Omental fat pad (tissue), 4 donors: Measurements from ENCODE around the gene STAT1. TPM values are rescaled to one million over a fixed set of nuclear protein-coding genes. Genes with fewer than 3 reads are reported as not detected.

ENCODE experiments used
- ATAC-seq: fragments of 150-250 bp; one replicate; pipeline ENCODE4 v1.9.1; 2016; ENCODE audit warnings: mild to moderate bottlenecking, moderate library complexity; ENCODE audit not compliant: low FRiP score
- DNase-seq: peaks from one replicate; pipeline ENCODE4 v3.0.0-alpha.2; 2019; ENCODE audit warnings: low spot score
- CTCF ChIP-seq, 3 donors: fragments of 450-650 bp; IDR thresholded peaks; one replicate each; pipeline ENCODE4 v1.5.1; 2016 to 2017; ENCODE audit warnings: antibody characterized with exemption in 3 of 3, mild to moderate bottlenecking in 3 of 3, moderate library complexity in 2 of 3
- total RNA-seq, 4 donors: library from RNA; depleted of rRNA; stranded (reverse); fragments of >200 nt; gene quantifications; one replicate each; pipeline ENCODE4 v1.1.0, GENCODE V29; 2016

The STAT1 gene
- total RNA-seq, 4 donors from 2014 or later, result 63.5 to 161 (median 95.1) TPM

GRCh38 chr2:190972846-190973245, 41.1 kb downstream of the STAT1 start:
- no peak for TF ChIP-seq CTCF (IDR thresholded peaks at IDR 0.05)
- ATAC-seq (no peak), DNase-seq (no peak)

- ATAC-seq (no peak), DNase-seq (no peak)
- no peak for TF ChIP-seq CTCF (IDR thresholded peaks at IDR 0.05)
Observed at GRCh38 chr2:190972213-190972612, 41.8 kb downstream of the STAT1 start.

- TF ChIP-seq CTCF (IDR thresholded peaks at IDR 0.05), result no peak
- DNase-seq (no peak), ATAC-seq (no peak)
Observed at GRCh38 chr2:190970873-190971506, 43.0 kb downstream of the STAT1 start.

- TF ChIP-seq CTCF (IDR thresholded peaks at IDR 0.05), result no peak
- DNase-seq (no peak), ATAC-seq (no peak)
Observed at GRCh38 chr2:190970160-190970559, 43.8 kb downstream of the STAT1 start.

- TF ChIP-seq CTCF (IDR thresholded peaks at IDR 0.05), result no peak
- DNase-seq (no peak), ATAC-seq (no peak)
Observed at GRCh38 chr2:190968522-190968921, 45.4 kb downstream of the STAT1 start.

- ATAC-seq (no peak), DNase-seq (no peak)
- no peak for TF ChIP-seq CTCF (IDR thresholded peaks at IDR 0.05)
Observed at GRCh38 chr2:190965580-190966222, 48.3 kb downstream of the STAT1 start.
